Caco-2 (cell line): Measurements from ENCODE around the gene RAD51D. TPM values are rescaled to one million over a fixed set of nuclear protein-coding genes. Genes with fewer than 3 reads are reported as not detected.

Source experiments
- BruUV-seq: library from RNA; stranded (reverse); fragments of 400-500 nt; replicated peaks from 2 replicates; lab custom pipeline; 2021; lab: Mats Ljungman, UMichigan
- CTCF ChIA-PET: fragments of 300-600 bp; sonication (Branson Sonifier 250); formaldehyde crosslinking; loops from one replicate; lab custom pipeline; 2022; ENCODE audit warnings: antibody characterized with exemption; lab: Charles Lee
- POLR2A ChIA-PET: fragments of 300-600 bp; sonication (Branson Sonifier 250); formaldehyde crosslinking; loops from one replicate; lab custom pipeline; 2022; ENCODE audit warnings: antibody characterized with exemption; lab: Charles Lee
- DNase-seq, 2 experiments: peaks; one replicate each; pipeline versions ENCODE4 v3.0.0 to v3.0.0-alpha.2; 2020 to 2022
- H3K27me3 ChIP-seq: replicated peaks from 2 replicates; pipeline ENCODE4 v1.6.0; 2011; ENCODE audit warnings: low read length; ENCODE audit not compliant: control insufficient read depth, insufficient read depth
- H3K36me3 ChIP-seq: 2 replicates; pipeline ENCODE4 v1.5.1; 2011; ENCODE audit warnings: low read length; ENCODE audit not compliant: control insufficient read depth, insufficient read depth
- H3K4me1 ChIP-seq: fragments of 250-450 bp; sonication (Bioruptor Pico); 2 replicates; pipeline ENCODE4 v1.5.1; 2020; ENCODE audit warnings: mild to moderate bottlenecking
- H3K4me3 ChIP-seq: 2 replicates; pipeline ENCODE4 v1.5.1; 2011; ENCODE audit warnings: low read depth, mild to moderate bottlenecking, control low read depth, low read length
- H3K9me3 ChIP-seq: fragments of 250-450 bp; sonication (Bioruptor Pico); 2 replicates; pipeline ENCODE4 v1.5.1; 2020; ENCODE audit warnings: mild to moderate bottlenecking, moderate library complexity
- H3K27ac Mint-ChIP-seq: one replicate; pipeline ENCODE4 v1.8.0; 2022; ENCODE audit warnings: mixed read lengths; ENCODE audit not compliant: unreplicated experiment
- H3K27me3 Mint-ChIP-seq: one replicate; pipeline ENCODE4 v1.8.0; 2022; ENCODE audit warnings: mixed read lengths; ENCODE audit not compliant: insufficient read depth, unreplicated experiment
- H3K36me3 Mint-ChIP-seq: one replicate; pipeline ENCODE4 v1.8.0; 2022; ENCODE audit warnings: mild to moderate bottlenecking, mixed read lengths; ENCODE audit not compliant: insufficient read depth, unreplicated experiment
- H3K4me1 Mint-ChIP-seq: one replicate; pipeline ENCODE4 v1.8.0; 2022; ENCODE audit warnings: low read depth, mixed read lengths; ENCODE audit not compliant: unreplicated experiment
- H3K4me3 Mint-ChIP-seq: one replicate; pipeline ENCODE4 v1.8.0; 2022; ENCODE audit warnings: mild to moderate bottlenecking, moderate library complexity, mixed read lengths; ENCODE audit not compliant: unreplicated experiment
- H3K9me3 Mint-ChIP-seq: one replicate; pipeline ENCODE4 v1.8.0; 2022; ENCODE audit warnings: mixed read lengths; ENCODE audit not compliant: unreplicated experiment
- CTCF ChIP-seq, 2 experiments: fragments of 200-600 bp in 1 of 2; IDR thresholded peaks; 1 replicate in 1 of 2; 2 replicates in 1 of 2; pipeline versions ENCODE4 v1.5.1 to v1.8.0; 2011 to 2022; ENCODE audit warnings: antibody characterized with exemption in 1 of 2, control low read depth in 1 of 2, inconsistent platforms in 1 of 2, low read depth in 1 of 2, low read length in 1 of 2, mild to moderate bottlenecking in 1 of 2, moderate library complexity in 1 of 2; ENCODE audit not compliant: insufficient read depth in 1 of 2, severe bottlenecking in 1 of 2, unreplicated experiment in 1 of 2
- intact Hi-C: fragments of 100-400 bp; cut with micrococcal nuclease; formaldehyde crosslinking; loops from one replicate; pipeline ENCODE4 v1.10.0; 2022; ENCODE audit not compliant: unreplicated experiment
- total RNA-seq: library from RNA; stranded (reverse); gene quantifications from 2 replicates; pipeline ENCODE4 v1.2.3, GENCODE V29; 2022

Gene RAD51D
- total RNA-seq, 1 experiment from 2014 or later = 31.8 TPM

- Mint-ChIP-seq H3K4me3 (no peak overlapping the region), H3K9me3 (no peaks in the 10 kb centered on the region), H3K4me1 (peaks cover 34% of the 10 kb centered on the region), H3K27ac (no peak overlapping the region), H3K36me3 (peaks cover 11% of the 10 kb centered on the region), H3K27me3 (no peaks in the 10 kb centered on the region)
- no peak for TF ChIP-seq CTCF (IDR thresholded peaks at IDR 0.05; ENCODE audit: insufficient read depth in 1 of 2, low read depth in 1 of 2, low read length in 1 of 2, severe bottlenecking in 1 of 2, unreplicated experiment in 1 of 2)
- H3K27me3 ChIP-seq = no peaks in the 10 kb centered on the region
- BruUV-seq = no TSS peak
- intact Hi-C loops = no loop called here
- peaks cover 2% of the 10 kb centered on the region; the same call in 1 of the 2 replicates for H3K36me3 ChIP-seq
- H3K9me3 ChIP-seq = no peaks in the 10 kb centered on the region
- POLR2A ChIA-PET = no interaction called here
- no peak overlapping the region for H3K4me3 ChIP-seq
- peaks cover 25% of the 10 kb centered on the region for H3K4me1 ChIP-seq
- no peak for DNase-seq
- CTCF ChIA-PET = interaction anchor here (1.4 kb wide), 1 partner anchor 10 kb away, joined by 3 read pairs; the partner anchor contains the start of gene RFFL
These were observed 66.5 kb downstream of the RAD51D start for GRCh38 chr17:35053204-35053603.

- BruUV-seq = no TSS peak
- no peak for DNase-seq
- Mint-ChIP-seq H3K27me3 (no peaks in the 10 kb centered on the region), H3K36me3 (peaks cover 11% of the 10 kb centered on the region), H3K9me3 (no peaks in the 10 kb centered on the region), H3K4me3 (no peak overlapping the region), H3K4me1 (peaks cover 34% of the 10 kb centered on the region), H3K27ac (no peak overlapping the region)
- no peaks in the 10 kb centered on the region for H3K9me3 ChIP-seq
- peaks cover 25% of the 10 kb centered on the region for H3K4me1 ChIP-seq
- ChIA-PET CTCF (interaction anchor here (1.4 kb wide), 1 partner anchor 11 kb away, joined by 3 read pairs; the partner anchor contains the start of gene RFFL), POLR2A (no interaction called here)
- no peaks in the 10 kb centered on the region for H3K27me3 ChIP-seq
- intact Hi-C loops = no loop called here
- no peak for TF ChIP-seq CTCF (IDR thresholded peaks at IDR 0.05; ENCODE audit: insufficient read depth in 1 of 2, low read depth in 1 of 2, low read length in 1 of 2, severe bottlenecking in 1 of 2, unreplicated experiment in 1 of 2)
- H3K4me3 ChIP-seq = no peak overlapping the region
- peaks cover 2% of the 10 kb centered on the region; the same call in 1 of the 2 replicates for H3K36me3 ChIP-seq
These were observed 66.9 kb downstream of the RAD51D start for GRCh38 chr17:35052780-35053179.

GRCh38 chr17:35052241-35052610 lies 67.4 kb downstream of the RAD51D start:
- H3K36me3 Mint-ChIP-seq = peaks cover 11% of the 10 kb centered on the region
- H3K4me1 ChIP-seq = peaks cover 26% of the 10 kb centered on the region
- POLR2A ChIA-PET = no interaction called here

More at GRCh38 chr17:35052241-35052610, 67.4 kb downstream of the RAD51D start:
- Mint-ChIP-seq H3K4me3 (no peak overlapping the region), H3K4me1 (peaks cover 34% of the 10 kb centered on the region), H3K27me3 (no peaks in the 10 kb centered on the region), H3K9me3 (no peaks in the 10 kb centered on the region), H3K27ac (no peak overlapping the region)
- CTCF ChIA-PET = no interaction called here
- BruUV-seq = no TSS peak
- intact Hi-C loops = no loop called here
- Histone ChIP-seq H3K9me3 (no peaks in the 10 kb centered on the region), H3K36me3 (peaks cover 2% of the 10 kb centered on the region; the same call in 1 of the 2 replicates), H3K4me3 (no peak overlapping the region), H3K27me3 (no peaks in the 10 kb centered on the region)
- TF ChIP-seq CTCF (IDR thresholded peaks at IDR 0.05; ENCODE audit: insufficient read depth in 1 of 2, low read depth in 1 of 2, low read length in 1 of 2, severe bottlenecking in 1 of 2, unreplicated experiment in 1 of 2) = no peak
- DNase-seq = no peak
